ENCODE measurements around the gene HSPA4. TPM values are rescaled to one million over a fixed set of nuclear protein-coding genes. Genes with fewer than 3 reads are reported as not detected.
A peak's percentile ranks its signal among the peaks of the same experiment; 100 is the strongest.

HSPA4 gene
- total RNA-seq, 1 donor from 2014 or later: 140 TPM

DNA sequence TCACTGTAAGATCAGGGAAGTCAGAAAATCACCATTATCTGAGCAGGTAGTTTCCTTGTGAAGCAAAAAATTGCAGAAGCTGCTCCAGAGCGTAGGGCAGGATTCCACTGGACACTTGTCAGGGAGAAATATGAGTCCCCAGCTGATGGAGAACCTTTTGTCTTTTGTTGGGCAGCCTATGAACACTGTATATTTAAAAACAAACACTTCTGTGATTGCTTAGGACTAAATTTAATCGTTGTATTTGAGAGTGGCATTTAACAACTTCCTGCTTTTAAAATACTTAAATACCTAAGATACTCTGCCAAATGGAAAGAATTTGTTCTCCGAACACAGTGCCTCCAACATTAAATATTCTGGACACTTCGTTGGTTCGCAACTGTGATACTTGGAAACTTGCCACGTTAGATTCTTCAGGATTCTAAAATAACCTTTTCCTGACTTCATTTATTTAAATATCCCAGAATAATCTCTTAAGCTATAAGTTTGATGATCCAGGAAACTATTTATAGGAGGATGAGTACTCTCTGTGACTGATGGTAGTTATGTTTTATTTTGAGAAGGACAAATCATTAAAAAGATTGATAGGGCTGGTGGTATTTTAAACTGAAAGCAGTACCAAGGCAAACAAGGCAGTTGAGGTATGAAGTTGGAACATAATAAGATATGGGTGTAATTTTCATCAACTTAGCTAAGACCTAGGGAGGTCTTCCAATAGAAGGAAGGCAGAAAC is 2.7 kb upstream of the HSPA4 start:
- no peak for FAIRE-seq

DNA sequence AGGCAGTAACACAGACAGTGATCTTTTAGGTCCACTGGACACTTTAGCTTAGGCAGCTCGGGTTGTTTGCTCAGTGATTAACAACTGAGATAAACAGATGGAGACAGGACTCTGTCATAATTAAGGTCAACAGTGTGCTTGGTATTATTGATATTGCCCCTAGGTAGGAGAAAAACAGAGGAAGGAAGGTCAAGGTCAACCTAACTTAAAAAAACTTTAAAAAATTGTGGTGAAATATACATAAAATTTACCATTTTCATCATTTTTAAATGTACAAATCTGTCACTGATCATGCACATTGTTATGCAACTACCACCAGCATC is 2.1 kb upstream of the HSPA4 start:
- DNase-seq (ENCODE audit: low spot score in 2 of 2): no peak
- no peak for FAIRE-seq

More for the DNA sequence above, 2.7 kb upstream of the HSPA4 start:
- DNase-seq (ENCODE audit: low spot score in 2 of 2): no peak

GRCh38 chr5:133050521-133050920 is 1.3 kb upstream of the HSPA4 start:
- no peak for FAIRE-seq
- peak in 1 of 2 donors; percentile 17 for DNase-seq (ENCODE audit: low spot score in 2 of 2)

- DNase-seq (ENCODE audit: low spot score in 2 of 2) (peak in 1 of 2 donors; percentile 29), FAIRE-seq (no peak)
Measured at GRCh38 chr5:133051061-133051541, 712 bp upstream of the HSPA4 start.

- no peak for FAIRE-seq
Measured at GRCh38 chr5:133052317-133053175, 733 bp downstream of the HSPA4 start.

GRCh38 chr5:133053448-133053847 is 1.6 kb downstream of the HSPA4 start:
- no peak for FAIRE-seq
- no peak for DNase-seq (ENCODE audit: low spot score in 2 of 2)

More at GRCh38 chr5:133052317-133053175, 733 bp downstream of the HSPA4 start:
- DNase-seq (ENCODE audit: low spot score in 2 of 2): peak; percentile 22 to 35

DNA sequence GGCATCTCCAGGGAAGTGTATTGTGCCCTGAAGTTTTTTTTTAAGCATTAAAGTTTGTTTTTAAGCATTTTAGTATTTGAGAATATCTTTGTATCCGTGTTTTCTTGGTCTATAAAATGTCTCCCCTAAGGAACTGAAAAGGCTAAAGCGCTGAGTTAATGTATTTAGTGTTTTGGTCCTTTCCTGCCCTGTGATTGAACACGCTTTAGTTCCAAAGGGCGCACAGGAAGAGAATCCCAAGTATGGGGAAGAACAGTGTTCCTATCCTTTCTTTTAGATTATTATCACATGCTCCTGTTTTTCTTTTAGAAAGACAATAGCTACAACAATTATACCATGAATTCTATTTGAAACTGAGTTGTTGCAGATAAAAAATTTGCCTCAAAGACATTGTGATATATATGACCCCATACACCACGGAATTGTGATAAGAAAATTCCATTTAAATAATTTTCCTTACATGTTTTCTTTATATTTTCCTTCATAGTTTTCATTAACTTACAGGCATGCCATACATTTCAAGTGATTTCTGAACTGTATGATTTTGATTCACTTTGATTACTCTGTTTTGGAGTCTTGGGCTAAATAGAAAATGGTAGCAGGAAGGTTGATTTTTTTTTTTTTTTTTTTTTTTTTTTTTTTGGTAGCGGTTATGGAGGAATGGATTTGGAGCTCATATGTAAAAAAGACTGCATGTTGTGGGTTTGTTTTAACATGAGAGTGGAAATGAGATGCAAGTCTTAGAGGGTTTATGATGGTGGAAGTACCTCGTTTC is 3.1 kb downstream of the HSPA4 start:
- FAIRE-seq (no peak), DNase-seq (ENCODE audit: low spot score in 2 of 2) (no peak)

- FAIRE-seq (no peak), DNase-seq (ENCODE audit: low spot score in 2 of 2) (no peak)
Measured at GRCh38 chr5:133056891-133057290, 5.1 kb downstream of the HSPA4 start.

GRCh38 chr5:133059621-133060020 is 7.8 kb downstream of the HSPA4 start:
- no peak for DNase-seq (ENCODE audit: low spot score in 2 of 2)
- FAIRE-seq: no peak

DNA sequence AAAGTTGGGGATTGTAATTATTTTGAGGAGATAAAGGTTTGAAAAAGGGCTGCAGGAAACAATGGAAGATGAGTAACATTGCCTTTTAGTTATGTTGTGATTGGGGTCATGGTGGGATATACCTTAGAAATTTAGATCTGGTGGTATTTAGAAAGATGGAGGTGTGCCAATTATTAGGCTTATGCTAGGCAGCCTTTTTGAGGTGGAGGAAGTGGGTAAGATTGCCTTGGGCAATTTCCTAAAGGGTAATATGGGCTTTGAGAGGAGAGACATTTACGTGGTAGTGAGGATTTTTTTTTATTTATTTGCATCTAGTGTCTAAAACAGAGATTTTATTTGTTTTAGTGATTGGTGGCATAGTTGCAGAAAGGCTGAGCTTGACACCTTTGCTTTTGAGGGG is 10.5 kb downstream of the HSPA4 start:
- FAIRE-seq (no peak), DNase-seq (ENCODE audit: low spot score in 2 of 2) (no peak)

DNA sequence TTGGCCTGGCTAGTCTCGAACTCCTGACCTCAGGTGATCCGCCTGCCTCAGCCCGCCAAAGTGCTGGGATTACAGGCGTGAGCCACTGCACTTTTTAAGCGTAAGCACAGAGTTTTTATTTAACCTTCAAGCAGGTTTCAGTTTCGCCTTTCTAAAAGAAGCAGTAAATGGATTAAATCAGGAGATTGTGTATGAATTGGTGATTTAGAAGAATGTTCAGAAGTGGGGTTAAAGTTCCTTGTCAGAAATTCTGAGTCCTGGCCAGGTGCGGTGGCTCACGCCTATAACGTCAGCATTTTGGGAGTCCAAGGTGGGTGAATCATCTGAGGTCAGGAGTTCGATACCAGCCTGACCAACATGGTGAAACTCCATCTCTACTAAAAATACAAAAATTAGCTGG is 12.2 kb downstream of the HSPA4 start:
- no peak for DNase-seq (ENCODE audit: low spot score in 2 of 2)
- FAIRE-seq: no peak

DNA sequence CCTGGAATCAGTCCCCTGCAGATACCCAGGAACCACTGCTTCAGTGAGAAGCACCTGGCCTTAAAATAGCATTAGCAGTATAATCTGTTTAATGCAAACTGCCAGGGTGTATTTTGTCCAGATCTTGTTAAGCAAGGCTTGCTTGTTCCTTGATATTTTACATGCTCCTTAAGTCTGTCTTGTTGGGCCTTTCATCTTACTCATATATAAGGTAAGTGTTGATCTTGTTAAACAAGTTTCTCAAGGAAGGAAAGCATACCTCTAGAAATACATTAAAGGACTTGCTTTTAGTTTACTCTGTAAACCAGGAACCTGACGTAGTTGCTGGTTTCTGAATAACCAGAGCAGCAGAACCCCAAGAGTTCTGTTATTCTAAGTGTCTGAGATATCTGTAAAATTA is 13.7 kb downstream of the HSPA4 start:
- DNase-seq (ENCODE audit: low spot score in 2 of 2) (no peak), FAIRE-seq (no peak)

DNA sequence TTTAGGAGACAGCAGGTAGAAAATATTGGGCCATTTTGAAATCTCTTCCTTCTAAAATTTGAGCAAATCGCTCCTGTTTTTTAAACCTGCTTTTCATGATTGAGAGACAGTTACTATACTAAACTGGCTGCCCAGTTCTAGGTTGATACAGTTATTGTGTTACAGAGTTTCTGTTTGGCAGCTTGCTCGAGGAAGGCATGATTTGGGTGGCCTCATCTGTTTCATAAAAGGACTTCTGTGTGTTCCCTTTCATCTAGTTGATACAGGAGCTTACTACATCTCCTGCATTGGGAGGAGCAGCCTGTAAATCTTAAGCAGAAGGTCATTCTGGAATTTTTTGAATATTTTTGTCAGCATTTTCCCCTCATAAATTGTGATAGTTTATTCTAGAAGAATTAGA is 14.2 kb downstream of the HSPA4 start:
- DNase-seq (ENCODE audit: low spot score in 2 of 2) (no peak), FAIRE-seq (no peak)

DNA sequence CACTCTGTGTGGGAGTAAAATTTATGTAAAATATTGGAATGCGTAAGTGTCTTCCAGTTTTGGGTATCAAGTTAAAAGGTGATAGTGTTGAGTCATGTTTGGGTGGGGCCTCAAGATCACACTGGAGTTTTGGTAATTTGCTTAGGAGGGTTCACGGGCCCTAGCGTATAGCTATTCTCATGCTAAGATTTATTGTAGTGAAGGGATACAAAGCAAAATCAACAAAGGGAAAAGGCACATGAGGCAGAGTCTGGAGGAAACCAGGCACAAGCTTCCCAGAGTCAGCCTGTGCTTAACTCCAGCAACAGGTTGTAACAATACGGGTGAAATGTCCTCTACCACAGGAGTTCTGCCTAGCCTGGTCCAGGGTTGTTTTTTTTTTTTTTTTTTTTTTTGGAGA is 20.2 kb downstream of the HSPA4 start:
- FAIRE-seq: no peak
- DNase-seq (ENCODE audit: low spot score in 2 of 2): no peak

GRCh38 chr5:133075572-133076536 is 24.0 kb downstream of the HSPA4 start:
- no peak for DNase-seq (ENCODE audit: low spot score in 2 of 2)
- no peak for FAIRE-seq

DNA sequence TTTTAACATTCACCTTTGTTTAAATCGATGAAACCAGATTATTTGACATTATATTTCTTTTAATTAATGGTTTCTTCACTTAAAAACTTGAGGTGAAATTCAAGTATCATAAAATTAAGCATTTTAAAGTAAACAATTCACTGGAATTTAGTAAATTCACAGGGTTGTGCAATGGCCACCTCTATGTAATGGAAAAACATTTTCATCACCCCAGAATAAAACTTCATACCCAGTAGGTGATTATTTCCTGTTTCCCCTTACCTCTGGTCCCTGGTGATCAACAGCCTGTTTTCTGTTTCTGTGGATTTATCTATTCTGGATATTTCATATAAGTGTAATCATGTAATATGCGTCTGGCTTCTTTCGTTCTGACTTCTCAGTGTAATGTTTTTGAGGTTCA is 27.2 kb downstream of the HSPA4 start:
- FAIRE-seq (no peak), DNase-seq (ENCODE audit: low spot score in 2 of 2) (no peak)

- FAIRE-seq: no peak
Measured at GRCh38 chr5:133081036-133081435, 29.2 kb downstream of the HSPA4 start.

DNA sequence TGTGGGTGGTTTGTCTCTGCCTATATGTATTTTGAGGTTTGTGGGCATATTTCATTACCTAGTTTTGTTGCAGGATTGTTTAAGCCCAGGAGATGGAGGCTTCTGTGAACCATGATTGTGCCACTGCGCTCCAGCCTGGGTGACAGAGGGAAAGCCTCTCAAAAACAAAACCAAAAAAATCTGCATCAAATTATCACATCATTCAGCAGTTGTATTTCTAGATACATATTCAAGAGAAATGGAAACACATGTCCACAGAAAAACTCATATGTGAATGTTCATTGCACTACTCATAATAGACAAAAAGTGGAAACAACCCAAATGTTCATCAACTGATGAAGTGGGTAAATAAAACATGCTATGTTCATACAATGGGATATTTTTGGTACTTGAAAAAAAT is 29.9 kb downstream of the HSPA4 start:
- DNase-seq (ENCODE audit: low spot score in 2 of 2): no peak
- FAIRE-seq: no peak

More at GRCh38 chr5:133081036-133081435, 29.2 kb downstream of the HSPA4 start:
- DNase-seq (ENCODE audit: low spot score in 2 of 2): no peak

DNA sequence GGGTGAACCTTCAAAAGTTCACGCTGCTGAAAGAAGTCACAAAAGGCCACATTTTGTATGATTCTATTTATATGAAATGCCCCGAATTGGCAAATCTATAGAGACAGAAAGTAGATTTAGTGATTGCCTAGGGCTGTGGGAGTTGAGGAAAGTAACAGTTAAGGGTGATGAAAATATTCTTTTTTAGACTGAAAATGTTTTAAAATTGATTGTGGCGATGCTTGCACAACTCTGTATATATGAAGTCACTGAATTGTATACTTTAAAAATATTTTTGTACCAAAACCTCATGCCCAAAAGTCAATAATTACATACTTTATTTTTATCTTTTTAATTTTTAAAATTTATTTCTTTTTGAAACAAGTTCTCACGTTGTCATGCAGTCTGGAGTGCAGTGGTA is 30.3 kb downstream of the HSPA4 start:
- DNase-seq (ENCODE audit: low spot score in 2 of 2) (no peak), FAIRE-seq (no peak)

GRCh38 chr5:133083901-133084300 is 32.1 kb downstream of the HSPA4 start:
- no peak for DNase-seq (ENCODE audit: low spot score in 2 of 2)
- no peak for FAIRE-seq

Data from frontal cortex (tissue), 4 donors.